HAP-1 (cell line): ENCODE measurements around the gene DRAP1.
"Not testable (repeated sequence)": the region's sequence is repeated elsewhere in the genome, so short reads cannot be mapped to it uniquely, and the experiment has no call there.

ENCODE experiments used
- DNase-seq, 2 experiments: peaks; one replicate each; pipeline ENCODE4 v3.0.0-alpha.2; 2016 to 2020; ENCODE audit warnings: low spot score in 2 of 2
- H3K27me3 ChIP-seq: fragments of 250-450 bp; sonication (Bioruptor Pico); 2 replicates; pipeline ENCODE4 v1.5.1; 2020; ENCODE audit warnings: low read depth, mild to moderate bottlenecking, moderate library complexity
- H3K36me3 ChIP-seq: fragments of 250-450 bp; sonication (Bioruptor Pico); replicated peaks from 2 replicates; pipeline ENCODE4 v1.5.1; 2020; ENCODE audit warnings: mild to moderate bottlenecking
- H3K4me1 ChIP-seq: fragments of 250-450 bp; sonication (Bioruptor Pico); 2 replicates; pipeline ENCODE4 v1.5.1; 2020; ENCODE audit warnings: mild to moderate bottlenecking
- H3K4me3 ChIP-seq: fragments of 250-450 bp; sonication (Bioruptor Pico); 2 replicates; pipeline ENCODE4 v1.5.1; 2020; ENCODE audit warnings: mild to moderate bottlenecking, moderate library complexity
- H3K9me3 ChIP-seq: fragments of 250-450 bp; sonication (Bioruptor Pico); 2 replicates; pipeline ENCODE4 v1.5.1; 2020; ENCODE audit warnings: mild to moderate bottlenecking, moderate library complexity
- in situ Hi-C: fragments of 300-500 bp; cut with MboI; formaldehyde crosslinking; loops from 3 replicates; pipeline ENCODE4 v1.14.3; 2020; ENCODE audit warnings: low sequenced_read_pairs, inconsistent platforms, mixed read lengths

DRAP1 gene

GRCh38 chr11:65883058-65883761, 36.0 kb upstream of the DRAP1 start:
- no peak overlapping the region for H3K4me3 ChIP-seq
- no peaks in the 10 kb centered on the region for H3K9me3 ChIP-seq
- H3K27me3 ChIP-seq: no peaks in the 10 kb centered on the region
- peaks cover 48% of the 10 kb centered on the region for H3K36me3 ChIP-seq
- H3K4me1 ChIP-seq: peaks cover 7% of the 10 kb centered on the region
- in situ Hi-C loops: loop anchor here (5.0 kb wide), 1 partner anchor 104 kb away; no protein-coding TSS in a partner anchor
- no peak for DNase-seq

GRCh38 chr11:65883786-65884715, 35.2 kb upstream of the DRAP1 start:
- Histone ChIP-seq H3K4me3 (no peak overlapping the region), H3K4me1 (peaks cover 12% of the 10 kb centered on the region), H3K27me3 (no peaks in the 10 kb centered on the region), H3K9me3 (no peaks in the 10 kb centered on the region), H3K36me3 (peaks cover 48% of the 10 kb centered on the region)
- no peak for DNase-seq
- in situ Hi-C loops: loop anchor here (5.0 kb wide), 1 partner anchor 103 kb away; no protein-coding TSS in a partner anchor

- H3K4me3 ChIP-seq: no peak overlapping the region
- H3K36me3 ChIP-seq: peaks cover 48% of the 10 kb centered on the region
- no peaks in the 10 kb centered on the region for H3K27me3 ChIP-seq
- H3K4me1 ChIP-seq: peaks cover 18% of the 10 kb centered on the region
- peak; percentile 63 to 87 for DNase-seq
- in situ Hi-C loops: loop anchor here (5.0 kb wide), 1 partner anchor 103 kb away; no protein-coding TSS in a partner anchor
- H3K9me3 ChIP-seq: no peaks in the 10 kb centered on the region
Observed at GRCh38 chr11:65884716-65885092, 34.5 kb upstream of the DRAP1 start.

GRCh38 chr11:65885231-65885630, 34.0 kb upstream of the DRAP1 start:
- in situ Hi-C loops: no loop called here
- H3K27me3 ChIP-seq: no peaks in the 10 kb centered on the region
- DNase-seq: no peak
- no peak overlapping the region for H3K4me3 ChIP-seq
- H3K36me3 ChIP-seq: peaks cover 48% of the 10 kb centered on the region
- no peaks in the 10 kb centered on the region for H3K9me3 ChIP-seq
- peaks cover 23% of the 10 kb centered on the region for H3K4me1 ChIP-seq

- Histone ChIP-seq H3K27me3 (no peaks in the 10 kb centered on the region), H3K9me3 (no peaks in the 10 kb centered on the region), H3K4me3 (no peak overlapping the region), H3K4me1 (peaks cover 24% of the 10 kb centered on the region), H3K36me3 (peaks cover 52% of the 10 kb centered on the region)
- in situ Hi-C loops: no loop called here
- DNase-seq: no peak
Observed at GRCh38 chr11:65885808-65886536, 33.3 kb upstream of the DRAP1 start.

- Histone ChIP-seq H3K36me3 (peaks cover 60% of the 10 kb centered on the region), H3K4me1 (peaks cover 27% of the 10 kb centered on the region), H3K27me3 (no peaks in the 10 kb centered on the region), H3K9me3 (no peaks in the 10 kb centered on the region), H3K4me3 (peak overlapping the region; percentile 87)
- in situ Hi-C loops: no loop called here
- no peak for DNase-seq
Observed at GRCh38 chr11:65886826-65887722, 32.2 kb upstream of the DRAP1 start.

- H3K4me3 ChIP-seq: peak overlapping the region; percentile 87
- no peaks in the 10 kb centered on the region for H3K9me3 ChIP-seq
- no peak for DNase-seq
- H3K36me3 ChIP-seq: peaks cover 60% of the 10 kb centered on the region
- in situ Hi-C loops: no loop called here
- H3K4me1 ChIP-seq: peaks cover 29% of the 10 kb centered on the region
- no peaks in the 10 kb centered on the region for H3K27me3 ChIP-seq
Observed at GRCh38 chr11:65887723-65888162, 31.5 kb upstream of the DRAP1 start.

- Histone ChIP-seq H3K4me3 (peak within 1 kb of the TSS; percentile 87), H3K36me3 (peaks cover 61% of the 10 kb centered on the region), H3K4me1 (peaks cover 29% of the 10 kb centered on the region), H3K27me3 (no peaks in the 10 kb centered on the region), H3K9me3 (no peaks in the 10 kb centered on the region)
- peak; percentile 96 to 99 for DNase-seq
- in situ Hi-C loops: no loop called here
Observed at GRCh38 chr11:65888163-65888814, 30.9 kb upstream of the DRAP1 start, which contains the start of gene FIBP. Gene FIBP (minus strand): TSS chr11:65888471. CDS start chr11:65888418, 53 bp downstream.

GRCh38 chr11:65890324-65891218, 28.7 kb upstream of the DRAP1 start, which contains the start of gene CCDC85B:
Gene CCDC85B (plus strand): TSS chr11:65890673. CDS start chr11:65890784, 111 bp downstream.
- peaks cover 27% of the 10 kb centered on the region for H3K4me1 ChIP-seq
- peak within 1 kb of the TSS; percentile 77 for H3K4me3 ChIP-seq
- H3K36me3 ChIP-seq: peaks cover 41% of the 10 kb centered on the region
- in situ Hi-C loops: no loop called here
- DNase-seq: peak; percentile 90 to 98
- H3K9me3 ChIP-seq: no peaks in the 10 kb centered on the region
- H3K27me3 ChIP-seq: no peaks in the 10 kb centered on the region

- DNase-seq: peak; percentile 59 to 78
- Histone ChIP-seq H3K36me3 (peaks cover 40% of the 10 kb centered on the region), H3K27me3 (no peaks in the 10 kb centered on the region), H3K4me1 (peaks cover 27% of the 10 kb centered on the region), H3K9me3 (no peaks in the 10 kb centered on the region), H3K4me3 (peak overlapping the region; percentile 77)
- in situ Hi-C loops: no loop called here
Observed at GRCh38 chr11:65891219-65892136, 27.7 kb upstream of the DRAP1 start.

- H3K27me3 ChIP-seq, in situ Hi-C loops, H3K9me3 ChIP-seq: not testable (repeated sequence)
- Histone ChIP-seq H3K36me3 (peaks cover 39% of the 10 kb centered on the region), H3K4me1 (peaks cover 27% of the 10 kb centered on the region), H3K4me3 (peak overlapping the region; percentile 77)
- peak in 1 of 2 experiments; percentile 44 for DNase-seq
Observed at GRCh38 chr11:65892137-65892540, 27.1 kb upstream of the DRAP1 start.
